H9 (cell line): ENCODE data around the gene NPC1L1. TPM values are rescaled to one million over a fixed set of nuclear protein-coding genes. Genes with fewer than 3 reads are reported as not detected.

Source experiments
- DNase-seq: peaks from one replicate; pipeline ENCODE4 v3.0.0-alpha.2; 2017
- H2AFZ ChIP-seq: one replicate; pipeline ENCODE4 v1.6.1; 2013; ENCODE audit warnings: mild to moderate bottlenecking, low read length, control low read depth, moderate library complexity
- H2AK5ac ChIP-seq: 2 replicates; pipeline ENCODE4 v1.6.1; 2013; ENCODE audit warnings: low read length, control low read depth, mixed read lengths; ENCODE audit not compliant: insufficient read length
- H2BK120ac ChIP-seq: one replicate; pipeline ENCODE4 v1.6.1; 2013; ENCODE audit warnings: low read depth, mild to moderate bottlenecking, low read length, control low read depth, inconsistent platforms; ENCODE audit not compliant: poor library complexity, severe bottlenecking
- H2BK12ac ChIP-seq: 2 replicates; pipeline ENCODE4 v1.6.1; 2013; ENCODE audit warnings: low read length, control low read depth, mixed read lengths, low read depth; ENCODE audit not compliant: insufficient read length
- H2BK15ac ChIP-seq: 2 replicates; pipeline ENCODE4 v1.6.1; 2013; ENCODE audit warnings: low read depth, low read length, control low read depth
- H2BK20ac ChIP-seq: one replicate; pipeline ENCODE4 v1.6.1; 2013; ENCODE audit warnings: low read depth, mild to moderate bottlenecking, low read length, control low read depth, inconsistent platforms; ENCODE audit not compliant: poor library complexity, severe bottlenecking
- H2BK5ac ChIP-seq: 2 replicates; pipeline ENCODE4 v1.6.1; 2013; ENCODE audit warnings: low read length, control low read depth, mixed read lengths; ENCODE audit not compliant: insufficient read length
- H3K14ac ChIP-seq: 2 replicates; pipeline ENCODE4 v1.6.1; 2013; ENCODE audit warnings: low read length, control low read depth; ENCODE audit not compliant: insufficient read depth
- H3K18ac ChIP-seq: 2 replicates; pipeline ENCODE4 v1.6.1; 2013; ENCODE audit warnings: low read depth, mild to moderate bottlenecking, mixed read lengths, low read length, control low read depth; ENCODE audit not compliant: insufficient read length
- H3K23ac ChIP-seq: 2 replicates; pipeline ENCODE4 v1.6.1; 2013; ENCODE audit warnings: low read length, control low read depth, mixed read lengths, low read depth; ENCODE audit not compliant: insufficient read length
- H3K23me2 ChIP-seq: 2 replicates; pipeline ENCODE4 v1.6.1; 2013; ENCODE audit warnings: low read depth, mild to moderate bottlenecking, mixed read lengths, low read length, control low read depth; ENCODE audit not compliant: insufficient read length, poor library complexity, severe bottlenecking
- H3K27ac ChIP-seq: 2 replicates; pipeline ENCODE4 v1.5.1; 2013; ENCODE audit warnings: low read length, control low read depth, mixed read lengths, low read depth; ENCODE audit not compliant: insufficient read length
- H3K27me3 ChIP-seq: 2 replicates; pipeline ENCODE4 v1.6.1; 2013; ENCODE audit warnings: low read length, control low read depth, inconsistent platforms; ENCODE audit not compliant: insufficient read depth
- H3K4ac ChIP-seq: 2 replicates; pipeline ENCODE4 v1.6.1; 2013; ENCODE audit warnings: low read depth, mild to moderate bottlenecking, control low read depth, inconsistent platforms, low read length, moderate library complexity
- H3K4me1 ChIP-seq: 2 replicates; pipeline ENCODE4 v1.6.1; 2013; ENCODE audit warnings: low read length, control low read depth, inconsistent platforms; ENCODE audit not compliant: insufficient read depth
- H3K4me2 ChIP-seq: 2 replicates; pipeline ENCODE4 v1.6.1; 2013; ENCODE audit warnings: low read length, control low read depth, mixed read lengths; ENCODE audit not compliant: insufficient read length, insufficient read depth
- H3K56ac ChIP-seq: 2 replicates; pipeline ENCODE4 v1.6.1; 2013; ENCODE audit warnings: low read depth, mild to moderate bottlenecking, mixed read lengths, low read length, control low read depth; ENCODE audit not compliant: insufficient read length
- H3K79me1 ChIP-seq: 2 replicates; pipeline ENCODE4 v1.6.1; 2013; ENCODE audit warnings: low read depth, mild to moderate bottlenecking, moderate library complexity, low read length, control low read depth, inconsistent platforms; ENCODE audit not compliant: insufficient read depth, poor library complexity, severe bottlenecking
- H3K79me2 ChIP-seq: 2 replicates; pipeline ENCODE4 v1.6.1; 2013; ENCODE audit warnings: low read length, control low read depth, inconsistent platforms; ENCODE audit not compliant: insufficient read depth
- H3K9ac ChIP-seq: 2 replicates; pipeline ENCODE4 v1.6.1; 2013; ENCODE audit warnings: low read length, control low read depth, mixed read lengths; ENCODE audit not compliant: insufficient read length; ENCODE audit errors: extremely low read depth
- H3K9me3 ChIP-seq: one replicate; pipeline ENCODE4 v1.6.1; 2013; ENCODE audit warnings: low read depth, low read length, inconsistent platforms; ENCODE audit not compliant: control insufficient read depth
- H3T11ph ChIP-seq: one replicate; pipeline ENCODE4 v1.6.1; 2013; ENCODE audit warnings: mild to moderate bottlenecking, low read length, control low read depth, inconsistent platforms
- H4K20me1 ChIP-seq: one replicate; pipeline ENCODE4 v1.6.1; 2013; ENCODE audit not compliant: control insufficient read depth, insufficient read length, insufficient read depth
- H4K5ac ChIP-seq: 2 replicates; pipeline ENCODE4 v1.6.1; 2013; ENCODE audit warnings: low read depth, mild to moderate bottlenecking, mixed read lengths, low read length, control low read depth; ENCODE audit not compliant: insufficient read length
- H4K8ac ChIP-seq: replicated peaks from 2 replicates; pipeline ENCODE4 v1.6.1; 2013; ENCODE audit warnings: low read length, control low read depth, mixed read lengths, low read depth; ENCODE audit not compliant: insufficient read length
- H4K91ac ChIP-seq: 2 replicates; pipeline ENCODE4 v1.6.1; 2013; ENCODE audit warnings: low read depth, mild to moderate bottlenecking, moderate library complexity, mixed read lengths, low read length, control low read depth; ENCODE audit not compliant: insufficient read length
- H3K27ac Mint-ChIP-seq, 3 experiments: 2 replicates in 2 of 3; 3 replicates in 1 of 3; pipeline ENCODE4 v1.8.0; 2020 to 2021; ENCODE audit warnings: mixed read lengths in 3 of 3, mild to moderate bottlenecking in 1 of 3, moderate library complexity in 1 of 3
- H3K27me3 Mint-ChIP-seq: 2 replicates; pipeline ENCODE4 v1.8.0; 2021; ENCODE audit warnings: low read depth, mild to moderate bottlenecking, moderate library complexity, mixed read lengths
- H3K36me3 Mint-ChIP-seq, 3 experiments: 2 replicates in 2 of 3; 3 replicates in 1 of 3; pipeline ENCODE4 v1.8.0; 2020 to 2021; ENCODE audit warnings: low read depth in 3 of 3, mixed read lengths in 3 of 3; ENCODE audit not compliant: insufficient read depth in 1 of 3
- H3K4me1 Mint-ChIP-seq, 2 experiments: 2 replicates each; pipeline ENCODE4 v1.8.0; 2020; ENCODE audit warnings: mixed read lengths in 2 of 2
- H3K4me3 Mint-ChIP-seq, 2 experiments: 2 replicates in 1 of 2; 3 replicates in 1 of 2; pipeline ENCODE4 v1.8.0; 2020 to 2021; ENCODE audit warnings: mild to moderate bottlenecking in 2 of 2, mixed read lengths in 2 of 2, moderate library complexity in 1 of 2
- H3K9me3 Mint-ChIP-seq, 2 experiments: 2 replicates in 1 of 2; 3 replicates in 1 of 2; pipeline ENCODE4 v1.8.0; 2020; ENCODE audit warnings: mild to moderate bottlenecking in 2 of 2, mixed read lengths in 2 of 2, moderate library complexity in 1 of 2
- CTCF ChIP-seq: fragments of 200-600 bp; sonication (generic); conservative IDR thresholded peaks from 3 replicates; pipeline ENCODE4 v1.8.0; 2021; ENCODE audit warnings: antibody characterized with exemption, mild to moderate bottlenecking
- WGBS: extraction: QIAGEN DNeasy Blood & Tissue Kit; methylation state at CpG from one replicate; pipeline ENCODE4 v1.1.7; 2013; ENCODE audit warnings: missing lambda C conversion rate, low lambda C conversion rate, mixed read lengths; ENCODE audit not compliant: insufficient read length; ENCODE audit errors: extremely low coverage; 5-methylcytosine and 5-hydroxymethylcytosine counted together
- total RNA-seq: library from RNA; stranded (reverse); gene quantifications from 2 replicates; pipeline ENCODE4 v1.2.1, GENCODE V29; 2021

Gene NPC1L1
- total RNA-seq, 1 experiment from 2014 or later = 0.11 TPM

GRCh38 chr7:44486001-44486400 is 55.1 kb downstream of the NPC1L1 start:
- H3K4me3 Mint-ChIP-seq = no peak overlapping the region

More at GRCh38 chr7:44486001-44486400, 55.1 kb downstream of the NPC1L1 start:
- H3K14ac ChIP-seq = no peak overlapping the region
- H2AFZ ChIP-seq = no peak overlapping the region
- H4K91ac ChIP-seq = no peak overlapping the region
- H3K36me3 Mint-ChIP-seq = peaks cover 29 to 47% (median 45%) of the 10 kb centered on the region in 3 experiments
- TF ChIP-seq CTCF = no peak
- H3K79me1 ChIP-seq = peaks cover 9% of the 10 kb centered on the region
- no peak overlapping the region for H2BK5ac ChIP-seq
- peaks cover 18 to 20% of the 10 kb centered on the region in 2 experiments for H3K4me1 Mint-ChIP-seq
- H2BK12ac ChIP-seq = no peak overlapping the region
- no peaks in the 10 kb centered on the region for H3K9me3 ChIP-seq
- H3K56ac ChIP-seq = no peak overlapping the region
- H2BK120ac ChIP-seq = no peak overlapping the region
- no peak overlapping the region for H3T11ph ChIP-seq
- H3K23ac ChIP-seq = no peak overlapping the region
- H4K8ac ChIP-seq = no peak overlapping the region
- H4K20me1 ChIP-seq = no peaks in the 10 kb centered on the region
- H3K23me2 ChIP-seq = no peaks in the 10 kb centered on the region
- H3K4me1 ChIP-seq = peaks cover 3% of the 10 kb centered on the region; the same call in 1 of the 2 replicates
- WGBS = no CpG with 5 or more reads among the region's 4 CpGs
- no peaks in the 10 kb centered on the region for H3K9me3 Mint-ChIP-seq
- H2BK15ac ChIP-seq = no peak overlapping the region
- no peak overlapping the region for H2AK5ac ChIP-seq
- H3K27me3 ChIP-seq = no peaks in the 10 kb centered on the region
- H3K9ac ChIP-seq = no peak overlapping the region
- H3K27ac ChIP-seq = no peak overlapping the region
- no peak overlapping the region; a peak in 1 of 7 replicates for H3K27ac Mint-ChIP-seq
- DNase-seq = no peak
- no peak overlapping the region for H3K4me2 ChIP-seq
- H4K5ac ChIP-seq = no peak overlapping the region
- no peak overlapping the region for H3K4ac ChIP-seq
- H2BK20ac ChIP-seq = no peak overlapping the region
- H3K27me3 Mint-ChIP-seq = no peaks in the 10 kb centered on the region
- H3K79me2 ChIP-seq = peaks cover 17% of the 10 kb centered on the region; the same call in 1 of the 2 replicates
- no peak overlapping the region for H3K18ac ChIP-seq
